Omental fat pad (tissue), 4 donors: ENCODE data around the gene C6orf47. TPM values are rescaled to one million over a fixed set of nuclear protein-coding genes. Genes with fewer than 3 reads are reported as not detected.

Source experiments
- ATAC-seq: fragments of 150-250 bp; one replicate; pipeline ENCODE4 v1.9.1; 2016; ENCODE audit warnings: mild to moderate bottlenecking, moderate library complexity; ENCODE audit not compliant: low FRiP score
- DNase-seq: peaks from one replicate; pipeline ENCODE4 v3.0.0-alpha.2; 2019; ENCODE audit warnings: low spot score
- CTCF ChIP-seq, 3 donors: fragments of 450-650 bp; IDR thresholded peaks; one replicate each; pipeline ENCODE4 v1.5.1; 2016 to 2017; ENCODE audit warnings: antibody characterized with exemption in 3 of 3, mild to moderate bottlenecking in 3 of 3, moderate library complexity in 2 of 3
- total RNA-seq, 4 donors: library from RNA; depleted of rRNA; stranded (reverse); fragments of >200 nt; gene quantifications; one replicate each; pipeline ENCODE4 v1.1.0, GENCODE V29; 2016

Gene C6orf47
- total RNA-seq, 4 donors from 2014 or later = 16.8 to 24.7 (median 21.2) TPM

- ATAC-seq (no peak), DNase-seq (no peak)
- TF ChIP-seq CTCF (IDR thresholded peaks at IDR 0.05) = no peak
Observed at GRCh38 chr6:31687860-31688693, 27.5 kb upstream of the C6orf47 start.

GRCh38 chr6:31687321-31687720 lies 26.7 kb upstream of the C6orf47 start:
- no peak for TF ChIP-seq CTCF (IDR thresholded peaks at IDR 0.05)
- ATAC-seq (no peak), DNase-seq (no peak)

GRCh38 chr6:31686483-31686882 lies 25.9 kb upstream of the C6orf47 start:
- no peak for ATAC-seq
- DNase-seq = no peak
- no peak for TF ChIP-seq CTCF (IDR thresholded peaks at IDR 0.05)

GRCh38 chr6:31683591-31683990 lies 23.0 kb upstream of the C6orf47 start:
- no peak for ATAC-seq
- TF ChIP-seq CTCF (IDR thresholded peaks at IDR 0.05) = no peak
- DNase-seq = no peak

GRCh38 chr6:31681135-31681671 lies 20.6 kb upstream of the C6orf47 start:
- no peak for TF ChIP-seq CTCF (IDR thresholded peaks at IDR 0.05)
- ATAC-seq = peak; percentile 46
- DNase-seq = no peak

GRCh38 chr6:31680226-31681134 lies 19.9 kb upstream of the C6orf47 start, which contains the start of gene LY6G5C:
TSS of gene LY6G5C (minus strand) at chr6:31681067. CDS start at chr6:31680373, 694 bp downstream.
- TF ChIP-seq CTCF (IDR thresholded peaks at IDR 0.05) = no peak
- peak; percentile 89 for ATAC-seq
- DNase-seq = peak; percentile 55
